ENCODE results near the gene EFEMP2.

DNA sequence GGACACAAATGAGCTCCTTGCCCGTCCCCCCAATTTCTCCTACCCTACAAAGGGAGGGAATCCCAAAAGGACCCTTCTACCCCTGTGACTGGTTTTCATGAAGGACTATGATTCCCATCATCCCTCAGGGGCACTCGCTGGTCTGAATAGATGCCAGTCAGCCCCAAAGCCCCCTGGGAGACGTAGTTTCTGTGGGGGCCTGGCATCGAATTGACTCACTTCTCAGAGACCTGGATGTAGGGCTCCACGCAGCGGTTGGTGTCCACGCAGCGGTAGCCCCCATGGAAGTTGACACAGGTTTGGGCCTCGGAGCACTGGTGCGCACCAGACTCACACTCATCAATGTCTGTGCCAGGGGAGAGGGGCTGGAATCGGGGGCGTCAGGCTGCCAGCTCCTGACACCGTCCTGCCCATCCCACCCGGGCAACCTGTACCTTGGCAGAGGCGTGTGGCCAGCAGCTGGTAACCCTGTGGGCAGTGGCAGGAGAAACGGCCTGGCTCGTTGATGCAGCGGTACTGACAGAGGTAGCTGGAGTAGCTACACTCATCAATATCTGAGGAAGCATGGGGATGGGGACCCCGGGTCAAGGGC is 4.4 kb downstream of the EFEMP2 start:
- TF ChIP-seq, protein P1, sequence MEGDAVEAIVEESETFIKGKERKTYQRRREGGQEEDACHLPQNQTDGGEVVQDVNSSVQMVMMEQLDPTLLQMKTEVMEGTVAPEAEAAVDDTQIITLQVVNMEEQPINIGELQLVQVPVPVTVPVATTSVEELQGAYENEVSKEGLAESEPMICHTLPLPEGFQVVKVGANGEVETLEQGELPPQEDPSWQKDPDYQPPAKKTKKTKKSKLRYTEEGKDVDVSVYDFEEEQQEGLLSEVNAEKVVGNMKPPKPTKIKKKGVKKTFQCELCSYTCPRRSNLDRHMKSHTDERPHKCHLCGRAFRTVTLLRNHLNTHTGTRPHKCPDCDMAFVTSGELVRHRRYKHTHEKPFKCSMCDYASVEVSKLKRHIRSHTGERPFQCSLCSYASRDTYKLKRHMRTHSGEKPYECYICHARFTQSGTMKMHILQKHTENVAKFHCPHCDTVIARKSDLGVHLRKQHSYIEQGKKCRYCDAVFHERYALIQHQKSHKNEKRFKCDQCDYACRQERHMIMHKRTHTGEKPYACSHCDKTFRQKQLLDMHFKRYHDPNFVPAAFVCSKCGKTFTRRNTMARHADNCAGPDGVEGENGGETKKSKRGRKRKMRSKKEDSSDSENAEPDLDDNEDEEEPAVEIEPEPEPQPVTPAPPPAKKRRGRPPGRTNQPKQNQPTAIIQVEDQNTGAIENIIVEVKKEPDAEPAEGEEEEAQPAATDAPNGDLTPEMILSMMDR (IDR thresholded peaks at IDR 0.05) = no peak
- TF ChIP-seq POLR2A (IDR thresholded peaks at IDR 0.05) = no peak
